Kidney (tissue), 14 donors: ENCODE measurements around the gene SHE. TPM values are rescaled to one million over a fixed set of nuclear protein-coding genes. Genes with fewer than 3 reads are reported as not detected.

Source experiments
- DNase-seq, 5 donors: peaks; one replicate each; pipeline ENCODE4 v3.0.0-alpha.2; 2013 to 2020
- FAIRE-seq: peaks from 2 replicates; lab custom pipeline; 2012; peaks lifted over from hg19 to GRCh38; lab: Jason Lieb, UNC
- H3K27ac ChIP-seq, 2 donors: one replicate each; pipeline ENCODE4 v1.7.0; 2013; ENCODE audit warnings: low read depth in 2 of 2, low read length in 2 of 2, inconsistent platforms in 1 of 2
- H3K27me3 ChIP-seq: one replicate; pipeline ENCODE4 v1.7.1; 2013; ENCODE audit warnings: low read length, inconsistent platforms; ENCODE audit not compliant: control insufficient read depth, insufficient read depth
- H3K36me3 ChIP-seq, 3 donors: one replicate each; pipeline versions ENCODE4 v1.7.0 to v1.7.1; 2013; ENCODE audit warnings: low read length in 3 of 3, control low read depth in 1 of 3, inconsistent platforms in 1 of 3; ENCODE audit not compliant: insufficient read depth in 3 of 3, control insufficient read depth in 2 of 3
- H3K4me1 ChIP-seq, 3 donors: one replicate each; pipeline versions ENCODE4 v1.7.0 to v1.7.1; 2013; ENCODE audit warnings: low read length in 3 of 3, inconsistent platforms in 1 of 3, low read depth in 1 of 3; ENCODE audit not compliant: control insufficient read depth in 2 of 3, insufficient read depth in 2 of 3
- H3K4me3 ChIP-seq, 3 donors: one replicate each; pipeline versions ENCODE4 v1.7.0 to v1.8.1; 2013; ENCODE audit warnings: low read length in 3 of 3, control low read depth in 1 of 3, inconsistent platforms in 1 of 3
- H3K9ac ChIP-seq, 3 donors: one replicate each; pipeline versions ENCODE4 v1.7.0 to v1.7.1; 2013; ENCODE audit warnings: low read length in 3 of 3, control low read depth in 1 of 3, inconsistent platforms in 1 of 3
- H3K9me3 ChIP-seq, 3 donors: one replicate each; pipeline versions ENCODE4 v1.7.0 to v1.7.1; 2013; ENCODE audit warnings: low read length in 3 of 3, control low read depth in 1 of 3, inconsistent platforms in 1 of 3; ENCODE audit not compliant: control insufficient read depth in 2 of 3, insufficient read depth in 1 of 3
- intact Hi-C: fragments of 100-400 bp; cut with DNase I; formaldehyde crosslinking; loops from one replicate; pipeline ENCODE4 v1.11.1; 2022
- polyA plus RNA-seq: library from polyadenylated mRNA; stranded (reverse); fragments of 350-450 nt; fragmentation: Illumina TruSeq; extraction: RNeasy Lipid Tissue Mini Kit (QIAGEN cat#74804); gene quantifications from one replicate; pipeline ENCODE4 v1.2.3, GENCODE V29; 2014; ENCODE audit warnings: low read depth, low replicate concordance; ENCODE audit not compliant: insufficient read depth
- total RNA-seq: library from RNA; stranded (reverse); fragmentation: NEBNext Ultra II Directional; extraction: Animal tissue kit (Norgen Biotek cat#: 25700); gene quantifications from one replicate; pipeline ENCODE4 v1.2.1, GENCODE V29; 2021
- TF ChIP-seq, protein P1 (sequence below): IDR thresholded peaks from 3 replicates; pipeline ENCODE4 v1.5.1; 2012; ENCODE audit warnings: mild to moderate bottlenecking, moderate library complexity, borderline replicate concordance; ENCODE audit not compliant: insufficient read depth; ENCODE audit errors: extremely low read depth
- donor health status: control.
- donor health status: control.
- donor health status: control.
- donor health status: control.
- donor health status: control.
- donor health status: DM: yes; HTN: yes; CAD: no.
- donor health status: Normal renal cell carcinoma (clear cell type).

Gene SHE
- total and polyA plus RNA-seq, 2 donors from 2014 or later: 7.6 to 18.1 TPM

- TF ChIP-seq, protein P1, sequence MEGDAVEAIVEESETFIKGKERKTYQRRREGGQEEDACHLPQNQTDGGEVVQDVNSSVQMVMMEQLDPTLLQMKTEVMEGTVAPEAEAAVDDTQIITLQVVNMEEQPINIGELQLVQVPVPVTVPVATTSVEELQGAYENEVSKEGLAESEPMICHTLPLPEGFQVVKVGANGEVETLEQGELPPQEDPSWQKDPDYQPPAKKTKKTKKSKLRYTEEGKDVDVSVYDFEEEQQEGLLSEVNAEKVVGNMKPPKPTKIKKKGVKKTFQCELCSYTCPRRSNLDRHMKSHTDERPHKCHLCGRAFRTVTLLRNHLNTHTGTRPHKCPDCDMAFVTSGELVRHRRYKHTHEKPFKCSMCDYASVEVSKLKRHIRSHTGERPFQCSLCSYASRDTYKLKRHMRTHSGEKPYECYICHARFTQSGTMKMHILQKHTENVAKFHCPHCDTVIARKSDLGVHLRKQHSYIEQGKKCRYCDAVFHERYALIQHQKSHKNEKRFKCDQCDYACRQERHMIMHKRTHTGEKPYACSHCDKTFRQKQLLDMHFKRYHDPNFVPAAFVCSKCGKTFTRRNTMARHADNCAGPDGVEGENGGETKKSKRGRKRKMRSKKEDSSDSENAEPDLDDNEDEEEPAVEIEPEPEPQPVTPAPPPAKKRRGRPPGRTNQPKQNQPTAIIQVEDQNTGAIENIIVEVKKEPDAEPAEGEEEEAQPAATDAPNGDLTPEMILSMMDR: no peak
- Histone ChIP-seq H3K4me1 (no peaks in the 10 kb centered on the region), H3K9ac (no peak overlapping the region), H3K9me3 (no peaks in the 10 kb centered on the region), H3K36me3 (no peaks in the 10 kb centered on the region), H3K27ac (no peak overlapping the region), H3K27me3 (peaks cover 23% of the 10 kb centered on the region), H3K4me3 (no peak overlapping the region)
- intact Hi-C loops: no loop called here
- FAIRE-seq: no peak
- DNase-seq: peak in 2 of 5 donors; percentile 18 to 58
These were observed 5.0 kb downstream of the SHE start for GRCh38 chr1:154497026-154497806.

DNA sequence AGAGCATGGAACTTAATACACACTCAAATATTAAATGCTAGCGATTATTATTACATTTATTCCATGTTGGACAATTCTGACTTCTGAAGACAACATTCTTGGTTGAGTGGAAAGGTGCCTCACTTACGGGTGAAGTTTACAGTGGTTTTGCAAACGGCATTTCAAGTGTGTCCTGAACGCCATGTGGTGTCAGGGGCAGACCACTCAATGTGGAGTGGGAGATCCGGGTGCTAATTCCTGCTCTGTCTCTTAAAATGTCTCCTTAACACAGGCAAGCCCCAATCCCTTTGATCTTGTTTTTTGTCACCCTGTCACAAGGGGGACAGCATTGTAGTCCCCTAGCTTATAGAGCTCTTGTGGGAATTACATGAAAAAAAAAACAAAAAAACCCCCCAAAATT is 5.8 kb downstream of the SHE start:
- intact Hi-C loops: no loop called here
- Histone ChIP-seq H3K4me3 (no peak overlapping the region), H3K4me1 (peaks cover 0 to 3% (median 0%) of the 10 kb centered on the region in 3 donors), H3K9ac (no peak overlapping the region), H3K27ac (no peak overlapping the region), H3K36me3 (no peaks in the 10 kb centered on the region), H3K9me3 (no peaks in the 10 kb centered on the region), H3K27me3 (peaks cover 22% of the 10 kb centered on the region)
- TF ChIP-seq, protein P1: no peak
- DNase-seq: no peak
- no peak for FAIRE-seq

DNA sequence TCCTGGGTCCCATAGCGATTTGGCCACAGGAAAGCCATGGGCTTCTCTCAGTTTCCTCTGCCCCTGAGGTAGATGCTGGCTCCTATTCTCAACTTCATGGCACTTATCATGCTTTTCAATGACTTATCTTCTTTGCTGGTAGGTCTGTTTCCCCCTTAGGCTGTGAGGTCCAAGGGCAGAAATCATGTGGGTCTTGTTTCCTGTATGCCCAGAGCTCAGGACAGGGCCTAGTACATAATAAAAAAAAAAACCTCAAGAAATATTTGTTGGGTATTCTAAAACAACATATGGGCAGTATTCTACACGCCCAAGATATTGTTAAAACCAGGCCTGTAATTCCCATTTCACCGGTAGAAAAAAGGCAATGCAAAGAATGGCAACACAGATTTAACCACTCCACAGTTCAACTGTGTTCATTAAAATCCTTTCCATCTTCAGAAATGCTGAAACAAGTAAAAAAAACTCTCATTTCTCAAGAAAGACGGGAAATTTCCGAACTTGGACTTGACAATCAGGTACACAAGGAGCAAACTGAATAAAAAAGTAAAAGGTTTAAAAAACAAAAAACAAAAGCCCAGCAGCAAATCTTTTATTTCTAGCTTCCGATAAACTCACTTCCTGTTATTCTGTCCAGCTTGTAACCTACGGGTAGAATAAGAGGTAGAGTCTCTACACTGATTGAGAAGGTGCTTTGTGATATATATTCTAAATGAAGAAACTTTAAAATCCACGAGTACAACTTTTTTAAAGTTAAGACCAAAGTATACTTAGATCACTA is 6.5 kb downstream of the SHE start:
- Histone ChIP-seq H3K36me3 (no peaks in the 10 kb centered on the region), H3K9ac (no peak overlapping the region), H3K27ac (peak overlapping the region in 1 of 2 donors; percentile 14), H3K27me3 (peaks cover 16% of the 10 kb centered on the region), H3K4me3 (no peak overlapping the region), H3K9me3 (no peaks in the 10 kb centered on the region), H3K4me1 (peaks cover 0 to 3% (median 0%) of the 10 kb centered on the region in 3 donors)
- TF ChIP-seq, protein P1: no peak
- FAIRE-seq (no peak), DNase-seq (no peak)
- intact Hi-C loops: no loop called here
